ENCODE data around the gene PRL. TPM values are rescaled to one million over a fixed set of nuclear protein-coding genes. Genes with fewer than 3 reads are reported as not detected.

The PRL gene
- not detected for total RNA-seq
- long read RNA-seq = 0 reads

DNA sequence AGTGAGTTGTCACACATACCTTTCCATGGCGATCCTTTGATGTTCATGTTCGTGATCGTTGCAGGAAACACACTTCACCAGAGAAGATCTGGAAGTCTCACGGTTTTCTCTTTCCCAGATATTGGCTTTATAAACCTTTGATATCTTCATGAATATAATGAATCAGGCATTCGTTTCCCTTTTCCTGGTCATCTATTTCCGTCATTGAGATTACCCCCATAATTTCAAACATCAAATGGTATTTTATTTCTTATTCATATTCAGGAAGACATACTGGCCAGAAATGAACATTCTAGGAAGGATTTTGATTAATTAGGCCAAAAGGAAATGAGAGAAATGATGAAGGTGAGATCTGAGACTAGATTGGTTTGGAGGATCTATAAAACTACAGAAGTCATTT, at the start of gene PRL:
PRL (minus strand) TSS at position 101 of the 400 bp plus-strand sequence; CDS start at position 47, 54 bp downstream.
- no peak for DNase-seq
- intact Hi-C loops (cut with DNase I) = no loop called here
- no peak for ATAC-seq (ENCODE audit: poor library complexity)

DNA sequence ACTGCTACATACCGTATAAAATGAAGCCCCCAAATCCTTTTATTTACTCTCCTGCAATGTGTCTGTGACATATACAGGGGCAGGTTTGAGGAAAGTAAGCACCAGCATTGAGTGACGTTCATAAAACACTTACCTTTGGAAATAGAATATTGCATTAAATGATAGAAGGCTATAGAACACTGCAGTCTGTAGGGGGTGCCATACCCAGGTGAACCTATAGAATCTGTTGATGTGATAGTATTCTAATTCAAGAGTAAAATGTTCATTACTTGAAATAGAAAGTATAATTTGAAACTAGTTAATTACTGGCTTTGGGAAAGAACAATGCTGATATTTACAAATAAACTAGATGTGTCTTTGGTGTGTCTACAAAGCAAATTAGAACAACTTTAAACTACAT, 47.0 kb upstream of the PRL start:
- DNase-seq = no peak

DNA sequence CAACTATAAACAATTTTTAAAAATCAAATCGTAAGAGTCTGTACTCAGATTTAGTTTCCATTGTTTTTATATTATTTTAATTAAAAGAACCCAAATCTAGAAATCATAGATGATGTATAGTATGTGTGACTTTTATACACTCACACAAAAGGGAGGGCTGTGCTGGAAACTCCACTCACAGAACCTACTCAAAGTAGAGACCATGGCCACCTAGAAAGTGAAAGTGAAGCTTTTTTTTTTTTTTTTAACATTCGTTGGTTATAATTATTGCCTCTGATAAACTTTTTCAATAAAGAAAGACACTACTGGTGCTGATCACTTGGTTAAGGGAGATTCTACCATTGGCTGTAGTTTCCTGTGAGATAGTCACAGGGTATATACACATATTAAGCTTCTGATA, 37.9 kb upstream of the PRL start:
- intact Hi-C loops (cut with DNase I) = no loop called here
- ATAC-seq (ENCODE audit: poor library complexity) (no peak), DNase-seq (no peak)

More for the DNA sequence above, 47.0 kb upstream of the PRL start:
- no peak for ATAC-seq (ENCODE audit: poor library complexity)
- intact Hi-C loops (cut with DNase I) = no loop called here

GRCh38 chr6:22333802-22334201, 37.0 kb upstream of the PRL start:
- intact Hi-C loops (cut with DNase I) = no loop called here
- ATAC-seq (ENCODE audit: poor library complexity) (no peak), DNase-seq (no peak)

- ATAC-seq (ENCODE audit: poor library complexity) (no peak), DNase-seq (no peak)
- intact Hi-C loops (cut with DNase I) = no loop called here
Observed at GRCh38 chr6:22332711-22333110, 35.9 kb upstream of the PRL start.

DNA sequence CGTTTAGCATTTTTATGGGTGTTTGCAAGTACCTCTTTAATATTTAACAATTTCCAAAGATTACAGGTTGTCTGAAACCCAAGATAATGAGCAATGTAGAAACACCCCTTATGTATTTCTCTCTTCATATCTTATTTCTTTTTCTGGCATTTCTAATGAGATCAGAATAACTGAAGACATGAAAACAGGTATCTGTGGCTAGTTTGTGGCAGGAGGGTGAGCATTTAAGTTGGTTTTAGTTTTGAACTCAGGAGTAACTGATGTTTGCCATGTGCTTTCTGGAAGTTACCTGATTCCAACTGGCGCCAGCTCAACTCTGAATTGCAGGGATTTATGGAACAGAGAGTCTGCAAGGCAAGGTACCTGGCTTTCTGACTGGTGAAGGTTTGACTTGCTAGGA, 35.4 kb upstream of the PRL start:
- ATAC-seq (ENCODE audit: poor library complexity) = no peak
- intact Hi-C loops (cut with DNase I) = no loop called here
- no peak for DNase-seq

GRCh38 chr6:22330941-22331340, 34.1 kb upstream of the PRL start:
- no peak for ATAC-seq (ENCODE audit: poor library complexity)
- intact Hi-C loops (cut with DNase I) = no loop called here
- no peak for DNase-seq

DNA sequence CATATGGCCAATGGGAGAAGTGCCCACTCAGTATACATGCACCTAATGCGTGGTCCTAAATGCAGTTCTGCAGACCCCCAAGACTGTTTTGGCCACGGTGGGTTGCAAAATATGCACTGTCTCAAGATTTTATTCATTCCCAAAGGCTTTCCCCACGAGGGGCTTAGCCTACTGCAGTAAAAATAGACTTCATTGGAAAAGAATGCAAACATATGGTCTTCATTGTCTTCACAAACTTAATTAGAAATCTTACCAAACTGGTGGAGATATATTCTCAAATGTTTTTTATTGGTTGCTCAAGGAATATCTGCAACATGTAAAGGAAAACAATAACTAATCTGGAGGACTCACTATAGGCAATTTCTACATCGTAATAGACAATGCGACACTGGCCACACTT, 31.6 kb upstream of the PRL start:
- no peak for DNase-seq
- no peak for ATAC-seq (ENCODE audit: poor library complexity)
- intact Hi-C loops (cut with DNase I) = no loop called here

- no peak for ATAC-seq (ENCODE audit: poor library complexity)
- intact Hi-C loops (cut with DNase I) = no loop called here
- no peak for DNase-seq
Observed at GRCh38 chr6:22327881-22328280, 31.0 kb upstream of the PRL start.

- no peak for ATAC-seq (ENCODE audit: poor library complexity)
- DNase-seq = no peak
- intact Hi-C loops (cut with DNase I) = no loop called here
Observed at GRCh38 chr6:22326500-22326899, 29.7 kb upstream of the PRL start.

GRCh38 chr6:22325481-22325880, 28.6 kb upstream of the PRL start:
- peak; percentile 22 for ATAC-seq (ENCODE audit: poor library complexity)
- DNase-seq = no peak
- intact Hi-C loops (cut with DNase I) = no loop called here

- ATAC-seq (ENCODE audit: poor library complexity) = no peak
- DNase-seq = no peak
- intact Hi-C loops (cut with DNase I) = no loop called here
Observed at GRCh38 chr6:22323848-22324247, 27.0 kb upstream of the PRL start.

- intact Hi-C loops (cut with DNase I) = no loop called here
- no peak for DNase-seq
- no peak for ATAC-seq (ENCODE audit: poor library complexity)
Observed at GRCh38 chr6:22322103-22323030, 25.5 kb upstream of the PRL start.

GRCh38 chr6:22320750-22321149, 23.9 kb upstream of the PRL start:
- DNase-seq = no peak
- intact Hi-C loops (cut with DNase I) = no loop called here
- ATAC-seq (ENCODE audit: poor library complexity) = no peak

GRCh38 chr6:22318404-22318803, 21.6 kb upstream of the PRL start:
- DNase-seq = no peak
- intact Hi-C loops (cut with DNase I) = no loop called here
- no peak for ATAC-seq (ENCODE audit: poor library complexity)

DNA sequence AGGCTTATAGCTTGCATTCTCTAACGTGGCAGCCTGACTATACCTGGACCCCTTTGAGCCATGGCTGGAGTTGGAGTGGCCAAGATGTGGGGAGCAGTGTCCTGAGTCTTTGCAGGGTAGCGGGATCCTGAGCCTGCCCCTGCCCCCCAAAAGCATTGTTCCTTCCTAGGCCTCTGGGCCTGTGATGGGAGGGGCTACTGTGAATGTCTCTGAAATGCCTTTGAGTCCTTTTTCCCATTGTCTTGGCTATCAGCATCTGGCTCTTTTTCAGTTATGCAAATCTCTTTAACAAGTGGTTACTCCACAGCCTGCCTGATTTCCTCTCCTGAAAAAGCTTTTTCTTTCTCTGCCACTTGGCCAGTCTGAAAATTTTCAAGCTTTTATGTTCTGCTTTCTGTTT, 17.0 kb upstream of the PRL start:
- ATAC-seq (ENCODE audit: poor library complexity) (no peak), DNase-seq (no peak)
- intact Hi-C loops (cut with DNase I) = no loop called here

- DNase-seq (no peak), ATAC-seq (ENCODE audit: poor library complexity) (no peak)
- intact Hi-C loops (cut with DNase I) = no loop called here
Observed at GRCh38 chr6:22308939-22309338, 12.1 kb upstream of the PRL start.

GRCh38 chr6:22306741-22307466, 10.1 kb upstream of the PRL start:
- intact Hi-C loops (cut with DNase I) = no loop called here
- DNase-seq = no peak
- ATAC-seq (ENCODE audit: poor library complexity) = no peak

DNA sequence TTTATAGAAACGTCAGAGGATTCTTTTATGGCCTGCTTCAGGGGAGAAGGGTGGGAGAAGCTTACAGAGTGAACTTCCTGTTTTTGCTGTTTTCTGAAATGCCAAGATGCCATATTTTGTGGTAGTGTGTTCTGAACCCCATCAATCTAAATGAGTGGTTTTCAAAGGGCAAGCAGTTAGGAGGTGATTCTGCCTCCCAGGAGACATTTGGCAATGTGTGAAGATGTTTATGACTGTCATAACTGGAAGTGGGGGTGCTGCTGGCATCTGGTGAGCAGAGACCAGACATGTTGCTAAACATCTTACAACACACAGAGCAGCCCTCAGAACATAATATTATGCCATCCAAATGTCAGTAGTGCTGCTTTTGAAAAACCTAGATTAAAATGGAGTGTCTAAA, 6.0 kb upstream of the PRL start:
- no peak for DNase-seq
- intact Hi-C loops (cut with DNase I) = no loop called here
- no peak for ATAC-seq (ENCODE audit: poor library complexity)

Data from Right ventricle myocardium superior (tissue), 1 donor.